Stimulated activated CD8-positive, alpha-beta memory T cell treated with anti-CD3 and anti-CD28 coated beads, Interleukin-2, amount 100 ng/mL, for 1 hour (primary cell): ENCODE data around the gene HOXB6.

Source experiments
- DNase-seq, 2 donors: peaks; one replicate each; pipeline ENCODE4 v3.0.0-alpha.2; 2020; ENCODE audit warnings: low read depth in 2 of 2

The HOXB6 gene

DNA sequence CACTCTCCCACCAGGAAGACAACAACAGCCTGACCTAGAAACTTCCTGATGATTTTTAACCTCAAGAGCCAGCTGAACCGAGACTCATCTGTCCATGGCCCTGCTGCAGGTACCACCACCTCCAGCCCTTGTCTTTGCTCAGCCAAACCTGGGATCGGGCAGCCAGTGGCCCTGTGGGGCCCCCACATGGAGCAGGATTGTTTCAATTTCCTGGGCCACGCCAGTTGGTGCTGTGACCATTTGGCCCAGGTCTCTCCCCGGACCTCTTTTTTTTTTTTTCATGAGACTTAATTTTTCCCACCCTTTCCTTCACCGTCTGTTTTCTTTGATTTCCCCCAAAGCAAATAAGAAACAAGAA lies 51.6 kb downstream of the HOXB6 start:
- no peak for DNase-seq

DNA sequence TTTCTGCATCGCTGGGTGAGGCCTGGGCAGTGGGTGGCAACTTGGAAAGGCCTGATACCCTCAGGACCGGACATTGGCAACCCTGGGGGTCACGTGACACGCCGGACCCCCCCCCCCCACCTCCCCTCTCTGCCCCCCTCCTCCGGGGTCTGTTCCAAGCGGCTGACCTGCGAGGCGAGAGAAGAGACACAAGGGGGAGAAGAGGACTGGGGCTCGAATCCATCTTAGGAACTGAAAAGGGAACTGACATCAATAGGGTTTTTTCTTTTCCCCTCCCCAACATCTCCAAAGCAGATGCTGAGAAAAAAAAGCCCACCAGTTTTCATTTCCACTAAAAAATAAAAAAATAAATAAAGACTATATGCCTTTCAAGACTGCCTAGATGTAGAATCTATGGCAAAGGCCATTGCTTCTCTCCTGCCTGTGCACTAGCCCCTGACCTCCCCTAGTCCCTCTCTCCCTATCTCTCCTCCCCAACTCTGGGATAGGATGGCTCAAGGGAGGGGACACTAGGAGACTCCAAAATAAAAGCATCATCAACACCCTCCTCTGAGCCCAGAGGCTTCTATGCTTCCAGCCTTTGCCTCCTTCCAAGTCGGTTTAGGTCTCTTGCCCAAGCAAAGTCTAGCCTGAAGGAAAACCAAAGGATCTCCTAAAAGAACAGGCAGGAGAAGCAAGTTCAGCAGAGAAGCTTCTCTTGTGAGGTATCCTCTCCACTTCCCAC lies 52.2 kb downstream of the HOXB6 start:
- no peak for DNase-seq

DNA sequence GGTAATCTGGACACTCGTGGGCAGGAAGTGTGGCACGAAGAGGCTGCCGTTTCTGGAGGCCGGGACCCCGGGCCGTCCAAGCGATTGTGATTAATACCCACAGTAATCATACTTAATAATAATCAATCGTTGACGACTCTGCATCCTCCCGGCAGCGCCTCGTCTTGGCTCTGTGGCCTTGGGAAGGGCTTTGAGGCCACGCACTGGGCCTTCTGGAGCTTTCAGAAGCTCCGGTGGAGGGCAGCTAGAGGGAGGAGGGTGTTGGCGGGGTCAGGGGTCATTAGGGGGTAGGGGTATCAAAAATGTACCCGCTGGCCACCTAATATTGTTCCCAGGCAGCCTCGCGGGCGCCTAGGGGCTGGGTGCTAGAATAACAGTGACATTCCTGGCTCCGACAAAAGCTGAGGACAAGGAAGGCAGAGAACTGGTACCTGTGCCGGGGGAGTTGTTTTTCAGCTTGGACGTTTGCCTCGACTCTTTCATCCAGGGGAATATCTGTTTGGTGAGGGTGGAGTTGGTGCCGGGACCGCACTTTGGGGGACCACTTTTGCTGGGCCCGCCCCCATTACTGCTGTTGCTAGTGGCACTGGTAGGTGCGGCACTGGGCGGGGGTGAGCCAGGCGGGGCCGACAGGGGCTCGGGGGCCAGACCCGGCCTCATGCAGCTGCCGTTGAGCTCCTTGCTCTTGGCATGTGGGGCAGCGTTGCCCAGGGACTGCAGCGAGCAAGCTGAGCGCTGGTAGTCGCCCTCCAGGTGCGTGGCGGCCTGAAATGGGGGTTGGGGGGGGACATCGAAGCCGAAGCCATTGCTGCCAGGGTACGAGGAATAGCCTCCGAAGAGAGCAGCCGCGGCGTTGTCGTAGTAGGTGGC lies 53.0 kb downstream of the HOXB6 start:
- DNase-seq, result no peak

DNA sequence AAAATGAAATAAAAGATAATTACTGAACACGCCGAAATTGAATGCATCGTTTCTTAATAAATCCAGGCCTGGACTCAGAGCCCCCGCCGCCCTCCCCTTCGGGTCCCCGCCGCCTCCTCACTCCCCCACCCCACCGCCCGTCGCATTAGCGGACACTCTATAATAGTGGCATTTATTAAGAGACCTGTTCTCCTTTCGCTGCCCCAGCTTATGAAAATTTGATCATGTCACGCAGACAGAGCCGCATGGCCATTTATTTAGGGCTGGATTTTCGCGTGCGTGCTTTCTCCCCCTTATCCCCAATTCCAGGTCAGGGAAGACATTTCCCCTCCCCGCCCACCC lies 53.6 kb downstream of the HOXB6 start:
- no peak for DNase-seq

DNA sequence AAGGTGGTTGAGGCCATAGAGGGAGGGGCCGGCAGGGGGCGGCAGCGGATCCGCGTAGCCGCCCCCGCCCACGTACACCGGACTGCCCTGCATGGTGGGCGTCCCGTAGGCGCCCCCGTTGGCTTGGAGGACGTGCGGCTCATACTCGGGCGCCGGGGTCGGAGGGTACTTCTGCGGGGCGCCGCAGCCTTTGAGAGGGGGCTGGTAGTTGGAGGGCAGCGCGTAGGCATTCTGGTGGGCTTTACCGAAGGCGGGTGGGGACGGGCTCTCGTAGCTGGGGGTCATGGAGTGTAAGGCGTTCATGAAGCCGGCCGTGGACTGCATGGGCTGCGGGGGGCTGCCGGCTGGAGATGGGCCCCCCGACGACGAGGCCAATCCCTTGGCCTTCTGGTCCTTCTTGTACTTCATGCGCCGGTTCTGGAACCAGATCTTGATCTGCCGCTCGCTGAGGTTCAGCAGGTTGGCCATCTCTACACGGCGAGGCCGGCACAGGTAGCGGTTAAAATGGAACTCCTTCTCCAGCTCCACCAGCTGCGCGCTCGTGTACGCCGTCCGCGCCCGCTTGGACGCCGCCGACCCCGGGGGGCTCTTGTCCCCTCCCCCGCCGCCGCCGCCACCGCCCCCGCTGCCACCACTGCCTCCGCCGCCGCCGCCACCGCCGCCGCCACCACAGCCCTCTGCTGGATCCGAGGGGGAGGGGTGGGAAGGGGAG lies 54.1 kb downstream of the HOXB6 start:
- no peak for DNase-seq

DNA sequence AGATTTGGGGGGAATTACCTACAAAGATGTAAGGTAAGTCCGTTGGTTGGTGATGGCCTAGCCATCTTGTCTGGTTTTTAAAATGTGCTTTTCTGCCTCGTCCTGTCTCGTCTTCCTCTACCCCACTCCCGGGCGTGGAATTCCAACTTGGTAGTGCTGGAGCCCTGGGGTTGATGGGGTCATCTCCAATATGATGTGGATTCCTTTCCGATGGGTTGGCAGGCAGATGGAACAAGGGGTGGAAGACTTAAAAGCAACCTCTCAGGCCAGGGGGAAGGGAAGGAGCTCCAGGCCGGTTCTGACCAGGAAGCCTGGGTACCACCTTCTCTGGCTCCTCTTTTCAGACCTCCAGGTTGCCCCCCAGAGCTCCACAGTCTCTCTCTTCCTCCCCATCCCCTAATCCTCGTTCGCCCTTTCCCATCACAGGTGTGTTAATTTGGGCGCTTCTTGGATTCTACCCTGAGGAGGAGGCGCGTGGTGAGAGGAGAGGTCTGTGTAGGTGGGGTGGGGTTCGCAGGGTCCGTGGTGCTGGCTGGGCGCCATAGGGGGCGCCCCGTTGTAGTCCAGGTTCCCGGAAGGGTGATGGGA lies 54.8 kb downstream of the HOXB6 start:
- DNase-seq, result no peak

DNA sequence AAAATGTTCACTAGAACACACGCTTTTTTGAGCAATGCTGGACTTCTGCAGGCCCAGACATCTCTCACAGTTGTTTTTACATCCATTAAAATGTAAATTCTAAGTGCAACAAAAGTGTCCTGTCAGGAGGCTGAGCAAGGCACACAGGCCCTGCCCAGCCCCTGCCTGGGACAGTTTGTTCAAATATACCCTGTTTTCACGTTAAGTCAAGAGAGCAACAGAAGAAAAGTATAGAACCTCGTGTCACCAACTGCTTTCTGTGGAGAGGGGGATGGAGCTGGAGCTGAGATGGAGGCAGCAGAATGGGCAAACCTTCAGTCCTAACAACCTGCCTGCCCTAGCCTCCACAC lies 55.5 kb downstream of the HOXB6 start:
- DNase-seq, result no peak

DNA sequence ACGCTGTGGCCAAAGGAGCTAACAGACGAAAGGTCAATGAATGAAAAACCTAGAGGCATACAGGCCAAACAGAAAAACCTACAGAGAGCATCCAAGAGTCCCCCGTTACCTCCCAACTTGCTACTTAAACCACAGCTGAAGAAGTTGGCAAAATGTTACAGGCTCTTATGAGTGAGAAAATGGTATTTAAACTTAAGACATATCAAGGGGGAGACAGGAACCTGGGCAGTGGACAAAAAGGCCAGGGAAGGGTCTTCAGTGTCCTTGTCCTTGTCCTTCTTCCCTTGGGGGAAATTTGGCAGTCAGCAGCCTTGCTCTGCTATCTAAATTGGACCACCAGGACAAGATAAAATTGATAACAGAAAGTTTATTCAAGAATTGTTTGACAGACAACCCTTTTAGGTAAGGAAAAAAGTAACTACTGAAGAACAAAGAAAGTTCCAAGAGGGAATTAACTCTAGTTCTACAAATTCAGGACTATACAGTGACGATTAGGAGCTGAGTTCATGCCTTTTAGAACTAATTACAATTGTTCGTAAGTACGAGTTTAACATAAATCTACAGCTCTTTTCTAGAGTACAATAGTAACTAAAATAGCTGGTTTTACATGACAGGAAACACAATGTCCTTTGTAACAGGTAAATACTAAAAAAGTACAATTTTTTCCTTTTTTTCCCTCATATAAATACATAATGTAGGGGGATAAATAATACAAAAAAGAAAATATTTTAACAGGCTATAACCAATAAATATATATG lies 56.1 kb downstream of the HOXB6 start:
- no peak for DNase-seq

DNA sequence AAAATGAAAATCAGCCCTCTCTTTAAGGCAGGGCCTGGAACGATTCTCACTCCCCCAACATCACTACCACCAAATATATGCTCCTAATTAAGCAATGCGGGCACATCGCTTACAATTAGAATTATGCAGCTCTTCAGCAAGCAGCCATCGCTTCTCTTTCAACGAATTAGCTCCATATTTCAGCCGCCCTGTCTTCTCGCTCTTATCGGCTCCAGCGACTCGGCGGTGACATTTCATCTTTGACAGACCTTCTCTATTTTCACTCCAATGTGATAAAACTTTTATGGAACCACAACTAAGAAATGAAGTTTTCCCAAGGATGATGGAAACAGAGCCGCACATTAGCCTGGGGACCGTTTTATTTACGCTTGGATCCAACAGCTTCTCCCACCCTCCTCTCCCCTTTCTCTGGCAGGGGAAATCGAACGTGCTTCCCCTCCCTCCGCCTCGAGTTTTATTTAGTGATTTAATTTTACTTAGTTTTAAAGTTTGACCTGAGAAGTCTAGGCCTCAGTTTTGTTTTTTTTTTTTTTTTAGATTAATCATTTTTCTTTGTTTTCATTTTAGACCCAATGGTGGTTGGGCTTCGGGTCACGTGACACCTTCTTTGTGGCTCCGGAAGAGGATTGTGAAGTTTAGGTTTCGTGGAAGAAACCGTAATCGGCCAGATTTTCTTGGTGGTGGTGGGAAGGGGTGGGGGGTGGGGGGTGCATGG lies 56.8 kb downstream of the HOXB6 start:
- no peak for DNase-seq

DNA sequence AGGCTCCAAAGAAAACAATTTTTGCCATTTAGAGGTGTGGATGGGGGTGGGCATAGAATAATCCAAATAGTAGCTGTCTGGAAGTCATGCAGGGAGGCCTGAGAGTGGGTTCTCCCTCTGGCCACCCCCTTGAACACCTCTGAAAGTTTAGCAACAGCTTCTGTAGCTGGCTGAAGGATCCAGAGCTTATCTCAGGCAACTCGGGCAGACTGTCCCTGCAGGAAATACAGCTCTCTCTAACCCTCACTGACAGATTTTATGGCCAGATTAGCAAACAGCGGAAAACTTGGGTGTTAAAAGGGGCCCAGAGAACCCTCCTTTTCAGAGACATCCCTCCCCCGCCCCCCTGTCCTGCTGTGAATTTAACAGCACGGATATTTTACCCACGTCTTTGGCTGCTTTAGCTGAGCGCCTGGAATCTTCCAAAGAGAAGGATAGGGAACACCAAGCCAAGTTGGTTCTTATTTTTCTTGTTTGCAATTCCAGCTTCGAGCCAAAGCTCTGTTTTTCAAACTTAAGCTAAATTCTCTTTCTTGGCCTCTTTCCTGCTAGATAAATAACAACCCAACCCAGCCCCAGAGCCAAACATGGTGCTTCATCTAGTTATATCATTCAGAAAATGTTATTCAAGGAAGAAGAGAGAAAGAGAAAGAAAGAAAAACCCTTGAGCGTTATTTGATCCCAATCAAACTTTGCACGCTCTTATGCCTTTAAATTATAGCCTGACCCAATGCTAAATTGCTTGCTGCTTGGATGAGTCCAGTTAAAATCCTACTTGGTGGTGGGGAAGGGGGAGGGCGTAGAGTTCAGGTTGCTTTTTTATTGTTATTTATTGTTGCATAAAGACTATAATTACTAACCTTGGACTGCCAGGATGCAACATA lies 57.6 kb downstream of the HOXB6 start:
- no peak for DNase-seq

DNA sequence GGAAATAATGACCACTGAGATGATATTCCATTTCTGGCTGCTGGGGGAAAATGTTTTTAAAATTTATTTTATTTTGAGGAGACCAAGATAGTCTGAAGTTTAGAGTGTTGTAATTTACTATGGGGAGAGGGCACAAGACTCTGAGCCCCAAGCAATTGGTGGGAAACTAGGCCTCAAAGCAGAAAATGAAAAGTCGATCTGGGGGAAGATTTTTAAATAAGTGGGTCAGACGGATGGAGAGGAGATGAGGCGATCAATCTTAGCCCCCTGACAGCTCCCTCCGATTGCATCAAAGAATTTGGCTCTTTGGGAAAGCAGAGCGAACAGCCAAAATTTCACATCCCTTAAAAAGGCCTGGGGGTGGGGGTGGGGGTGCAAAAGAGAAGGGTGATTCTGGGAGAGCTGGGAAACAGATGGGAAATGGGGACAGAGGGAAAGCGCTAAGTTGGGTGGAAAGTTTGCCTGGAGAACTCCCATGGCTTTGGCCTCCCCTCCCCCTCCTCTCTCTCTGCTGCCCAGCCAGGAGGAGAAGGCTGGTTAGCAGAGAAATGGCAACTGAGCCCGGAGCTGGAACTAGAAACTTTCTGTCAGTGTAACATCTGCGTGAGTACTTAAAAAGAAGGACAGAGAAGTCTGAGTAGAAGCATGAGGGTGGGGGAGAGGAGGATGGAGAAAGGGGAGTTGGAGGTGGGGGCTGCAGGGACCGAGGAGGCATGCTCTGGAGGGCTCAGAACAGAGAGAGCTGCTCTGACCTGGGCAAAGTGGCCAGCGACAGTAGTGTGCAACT lies 58.5 kb downstream of the HOXB6 start:
- no peak for DNase-seq
